IPS-18c (cell line): ENCODE results near the gene BTBD3.

Source experiments
- H3K4me3 ChIP-seq: 2 replicates; pipeline ENCODE4 v1.7.0; 2013; ENCODE audit warnings: low read depth, mild to moderate bottlenecking, low read length, moderate library complexity; ENCODE audit not compliant: insufficient read depth
- H3K9me3 ChIP-seq: one replicate; pipeline ENCODE4 v1.6.1; 2013; ENCODE audit warnings: mild to moderate bottlenecking, low read length, moderate library complexity; ENCODE audit not compliant: control insufficient read depth, insufficient read depth

BTBD3 gene

GRCh38 chr20:11906626-11907480 lies 10.8 kb upstream of the BTBD3 start:
- Histone ChIP-seq H3K4me3 (no peak overlapping the region), H3K9me3 (no peaks in the 10 kb centered on the region)

GRCh38 chr20:11907621-11908020 lies 10.1 kb upstream of the BTBD3 start:
- Histone ChIP-seq H3K9me3 (no peaks in the 10 kb centered on the region), H3K4me3 (no peak overlapping the region)

GRCh38 chr20:11912013-11912658 lies 5.6 kb upstream of the BTBD3 start:
- Histone ChIP-seq H3K4me3 (no peak overlapping the region), H3K9me3 (no peaks in the 10 kb centered on the region)

GRCh38 chr20:11912659-11913415 lies 4.9 kb upstream of the BTBD3 start:
- no peaks in the 10 kb centered on the region for H3K9me3 ChIP-seq
- no peak overlapping the region for H3K4me3 ChIP-seq

GRCh38 chr20:11918391-11918845 lies 725 bp downstream of the BTBD3 start:
- Histone ChIP-seq H3K4me3 (no peak overlapping the region), H3K9me3 (no peaks in the 10 kb centered on the region)

GRCh38 chr20:11918981-11919380 lies 1.3 kb downstream of the BTBD3 start:
- no peaks in the 10 kb centered on the region for H3K9me3 ChIP-seq
- no peak overlapping the region for H3K4me3 ChIP-seq

- no peaks in the 10 kb centered on the region for H3K9me3 ChIP-seq
- H3K4me3 ChIP-seq, result no peak overlapping the region
Observed at GRCh38 chr20:11919581-11919980, 1.9 kb downstream of the BTBD3 start.

GRCh38 chr20:11920083-11920482 lies 2.4 kb downstream of the BTBD3 start:
- no peaks in the 10 kb centered on the region for H3K9me3 ChIP-seq
- H3K4me3 ChIP-seq, result no peak overlapping the region

- H3K4me3 ChIP-seq, result no peak overlapping the region
- H3K9me3 ChIP-seq, result no peaks in the 10 kb centered on the region
Observed at GRCh38 chr20:11921321-11921720, 3.6 kb downstream of the BTBD3 start.

GRCh38 chr20:11922561-11922960 lies 4.9 kb downstream of the BTBD3 start:
- Histone ChIP-seq H3K4me3 (no peak overlapping the region), H3K9me3 (no peaks in the 10 kb centered on the region)

GRCh38 chr20:11924923-11925322 lies 7.2 kb downstream of the BTBD3 start:
- no peaks in the 10 kb centered on the region for H3K9me3 ChIP-seq
- no peak overlapping the region for H3K4me3 ChIP-seq

GRCh38 chr20:11926292-11926998 lies 8.8 kb downstream of the BTBD3 start:
- H3K4me3 ChIP-seq, result no peak overlapping the region
- H3K9me3 ChIP-seq, result no peaks in the 10 kb centered on the region

GRCh38 chr20:11929947-11930346 lies 12.3 kb downstream of the BTBD3 start:
- Histone ChIP-seq H3K4me3 (no peak overlapping the region), H3K9me3 (no peaks in the 10 kb centered on the region)

- no peak overlapping the region for H3K4me3 ChIP-seq
- H3K9me3 ChIP-seq, result no peaks in the 10 kb centered on the region
Observed at GRCh38 chr20:11935212-11936154, 17.8 kb downstream of the BTBD3 start.

GRCh38 chr20:11936157-11936556 lies 18.5 kb downstream of the BTBD3 start:
- no peaks in the 10 kb centered on the region for H3K9me3 ChIP-seq
- no peak overlapping the region for H3K4me3 ChIP-seq

- Histone ChIP-seq H3K4me3 (no peak overlapping the region), H3K9me3 (no peaks in the 10 kb centered on the region)
Observed at GRCh38 chr20:11937230-11937629, 19.5 kb downstream of the BTBD3 start.
